ENCODE measurements around the gene UBE2B.
"Not testable (repeated sequence)": the region's sequence is repeated elsewhere in the genome, so short reads cannot be mapped to it uniquely, and the experiment has no call there.

- TF ChIP-seq, protein P1, sequence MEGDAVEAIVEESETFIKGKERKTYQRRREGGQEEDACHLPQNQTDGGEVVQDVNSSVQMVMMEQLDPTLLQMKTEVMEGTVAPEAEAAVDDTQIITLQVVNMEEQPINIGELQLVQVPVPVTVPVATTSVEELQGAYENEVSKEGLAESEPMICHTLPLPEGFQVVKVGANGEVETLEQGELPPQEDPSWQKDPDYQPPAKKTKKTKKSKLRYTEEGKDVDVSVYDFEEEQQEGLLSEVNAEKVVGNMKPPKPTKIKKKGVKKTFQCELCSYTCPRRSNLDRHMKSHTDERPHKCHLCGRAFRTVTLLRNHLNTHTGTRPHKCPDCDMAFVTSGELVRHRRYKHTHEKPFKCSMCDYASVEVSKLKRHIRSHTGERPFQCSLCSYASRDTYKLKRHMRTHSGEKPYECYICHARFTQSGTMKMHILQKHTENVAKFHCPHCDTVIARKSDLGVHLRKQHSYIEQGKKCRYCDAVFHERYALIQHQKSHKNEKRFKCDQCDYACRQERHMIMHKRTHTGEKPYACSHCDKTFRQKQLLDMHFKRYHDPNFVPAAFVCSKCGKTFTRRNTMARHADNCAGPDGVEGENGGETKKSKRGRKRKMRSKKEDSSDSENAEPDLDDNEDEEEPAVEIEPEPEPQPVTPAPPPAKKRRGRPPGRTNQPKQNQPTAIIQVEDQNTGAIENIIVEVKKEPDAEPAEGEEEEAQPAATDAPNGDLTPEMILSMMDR (IDR thresholded peaks at IDR 0.05; ENCODE audit: poor library complexity, severe bottlenecking), result not testable (repeated sequence)
- TF ChIP-seq POLR2AphosphoS5 (IDR thresholded peaks at IDR 0.05); EZH2 (IDR thresholded peaks at IDR 0.05; ENCODE audit: borderline replicate concordance, insufficient read depth, low read length, poor library complexity, severe bottlenecking); EP300 (conservative IDR thresholded peaks at IDR 0.05; ENCODE audit: poor library complexity, severe bottlenecking); RAD21 (conservative IDR thresholded peaks at IDR 0.05): not testable (repeated sequence)
- TF ChIP-seq, protein P2, sequence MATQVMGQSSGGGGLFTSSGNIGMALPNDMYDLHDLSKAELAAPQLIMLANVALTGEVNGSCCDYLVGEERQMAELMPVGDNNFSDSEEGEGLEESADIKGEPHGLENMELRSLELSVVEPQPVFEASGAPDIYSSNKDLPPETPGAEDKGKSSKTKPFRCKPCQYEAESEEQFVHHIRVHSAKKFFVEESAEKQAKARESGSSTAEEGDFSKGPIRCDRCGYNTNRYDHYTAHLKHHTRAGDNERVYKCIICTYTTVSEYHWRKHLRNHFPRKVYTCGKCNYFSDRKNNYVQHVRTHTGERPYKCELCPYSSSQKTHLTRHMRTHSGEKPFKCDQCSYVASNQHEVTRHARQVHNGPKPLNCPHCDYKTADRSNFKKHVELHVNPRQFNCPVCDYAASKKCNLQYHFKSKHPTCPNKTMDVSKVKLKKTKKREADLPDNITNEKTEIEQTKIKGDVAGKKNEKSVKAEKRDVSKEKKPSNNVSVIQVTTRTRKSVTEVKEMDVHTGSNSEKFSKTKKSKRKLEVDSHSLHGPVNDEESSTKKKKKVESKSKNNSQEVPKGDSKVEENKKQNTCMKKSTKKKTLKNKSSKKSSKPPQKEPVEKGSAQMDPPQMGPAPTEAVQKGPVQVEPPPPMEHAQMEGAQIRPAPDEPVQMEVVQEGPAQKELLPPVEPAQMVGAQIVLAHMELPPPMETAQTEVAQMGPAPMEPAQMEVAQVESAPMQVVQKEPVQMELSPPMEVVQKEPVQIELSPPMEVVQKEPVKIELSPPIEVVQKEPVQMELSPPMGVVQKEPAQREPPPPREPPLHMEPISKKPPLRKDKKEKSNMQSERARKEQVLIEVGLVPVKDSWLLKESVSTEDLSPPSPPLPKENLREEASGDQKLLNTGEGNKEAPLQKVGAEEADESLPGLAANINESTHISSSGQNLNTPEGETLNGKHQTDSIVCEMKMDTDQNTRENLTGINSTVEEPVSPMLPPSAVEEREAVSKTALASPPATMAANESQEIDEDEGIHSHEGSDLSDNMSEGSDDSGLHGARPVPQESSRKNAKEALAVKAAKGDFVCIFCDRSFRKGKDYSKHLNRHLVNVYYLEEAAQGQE (IDR thresholded peaks at IDR 0.05; ENCODE audit: borderline replicate concordance), result not testable (repeated sequence)
These were observed 34.5 kb upstream of the UBE2B start for GRCh38 chr5:134336833-134337232.
